HEK293 (cell line): ENCODE measurements around the gene BAK1.

Experiments
- CTCF ChIA-PET: fragments of 350-600 bp; formaldehyde crosslinking; extraction: SDS; loops from one replicate; lab custom pipeline; 2021; ENCODE audit warnings: antibody characterized with exemption; lab: Yijun Ruan, JAX
- POLR2A ChIA-PET: fragments of 300-600 bp; formaldehyde crosslinking; extraction: SDS; loops from one replicate; lab custom pipeline; 2020; ENCODE audit warnings: antibody characterized with exemption, inconsistent platforms; lab: Yijun Ruan, JAX
- H3K27ac ChIP-seq: fragments of 200-500 bp; sonication (Bioruptor generic); 2 replicates; pipeline ENCODE4 v1.5.1; 2014; ENCODE audit warnings: low read depth, low read length, control low read depth, inconsistent platforms; ENCODE audit errors: extremely low read depth
- H3K36me3 ChIP-seq, 2 experiments: fragments of 200-500 bp in 1 of 2; sonication (Bioruptor generic) in 1 of 2; 1 replicate in 1 of 2; 2 replicates in 1 of 2; pipeline ENCODE4 v1.5.1; 2014 to 2017; ENCODE audit warnings: inconsistent platforms in 2 of 2, low read length in 2 of 2; ENCODE audit not compliant: control insufficient read depth in 2 of 2, insufficient read depth in 1 of 2
- H3K4me1 ChIP-seq: fragments of 200-500 bp; sonication (Bioruptor generic); 2 replicates; pipeline ENCODE4 v1.5.1; 2014; ENCODE audit warnings: mild to moderate bottlenecking, low read length, inconsistent platforms; ENCODE audit not compliant: control insufficient read depth, insufficient read depth
- H3K4me3 ChIP-seq: 2 replicates; pipeline ENCODE4 v1.5.1; 2011; ENCODE audit warnings: low read depth, mild to moderate bottlenecking, control low read depth, low read length, moderate library complexity
- H3K9me3 ChIP-seq: fragments of 200-500 bp; sonication (Bioruptor generic); 2 replicates; pipeline ENCODE4 v1.5.1; 2014; ENCODE audit warnings: low read depth, low read length, inconsistent platforms; ENCODE audit not compliant: control insufficient read depth, insufficient read depth
- GLI2 ChIP-seq: fragments of 450-650 bp; formaldehyde crosslinking; IDR thresholded peaks from 2 replicates; pipeline ENCODE4; 2017; ENCODE audit warnings: missing biosample characterization, missing genetic modification characterization, low read depth, borderline replicate concordance
- SCRT1 ChIP-seq: fragments of 450-650 bp; formaldehyde crosslinking; IDR thresholded peaks from 2 replicates; pipeline ENCODE4 v1.5.1; 2016; ENCODE audit warnings: missing biosample characterization, missing genetic modification characterization, borderline replicate concordance
- SP7 ChIP-seq: fragments of 450-650 bp; formaldehyde crosslinking; IDR thresholded peaks from 2 replicates; pipeline ENCODE4 v1.5.1; 2016; ENCODE audit warnings: missing biosample characterization, missing genetic modification characterization
- ZNF133 ChIP-seq: fragments of 450-650 bp; formaldehyde crosslinking; IDR thresholded peaks from 2 replicates; pipeline ENCODE4 v1.5.1; 2016; ENCODE audit warnings: missing biosample characterization, missing genetic modification characterization
- ZNF175 ChIP-seq: fragments of 450-650 bp; formaldehyde crosslinking; IDR thresholded peaks from 2 replicates; pipeline ENCODE4 v1.5.1; 2016; ENCODE audit warnings: missing biosample characterization, missing genetic modification characterization
- ZNF202 ChIP-seq: fragments of 450-650 bp; formaldehyde crosslinking; IDR thresholded peaks from 2 replicates; pipeline ENCODE4 v1.5.1; 2016; ENCODE audit warnings: missing biosample characterization, missing genetic modification characterization, borderline replicate concordance
- ZNF302 ChIP-seq: fragments of 450-650 bp; formaldehyde crosslinking; IDR thresholded peaks from 2 replicates; pipeline ENCODE4 v1.5.1; 2016; ENCODE audit warnings: missing biosample characterization, missing genetic modification characterization, low read depth
- ZNF350 ChIP-seq: fragments of 450-650 bp; formaldehyde crosslinking; IDR thresholded peaks from 2 replicates; pipeline ENCODE4 v1.5.0; 2017; ENCODE audit warnings: missing biosample characterization, mild to moderate bottlenecking, missing genetic modification characterization
- ZNF391 ChIP-seq: fragments of 450-650 bp; formaldehyde crosslinking; IDR thresholded peaks from 2 replicates; pipeline ENCODE4 v1.5.1; 2016; ENCODE audit warnings: low read depth, missing biosample characterization, missing genetic modification characterization, borderline replicate concordance
- ZNF404 ChIP-seq: fragments of 450-650 bp; formaldehyde crosslinking; IDR thresholded peaks from 2 replicates; pipeline ENCODE4 v1.5.1; 2017; ENCODE audit warnings: missing biosample characterization, missing genetic modification characterization
- ZNF48 ChIP-seq: fragments of 450-650 bp; formaldehyde crosslinking; IDR thresholded peaks from 2 replicates; pipeline ENCODE4 v1.5.1; 2016; ENCODE audit warnings: missing biosample characterization, missing genetic modification characterization
- ZNF521 ChIP-seq: fragments of 450-650 bp; formaldehyde crosslinking; IDR thresholded peaks from 2 replicates; pipeline ENCODE4 v1.5.1; 2017; ENCODE audit warnings: missing biosample characterization, mild to moderate bottlenecking, missing genetic modification characterization
- ZNF654 ChIP-seq: fragments of 450-650 bp; formaldehyde crosslinking; IDR thresholded peaks from 2 replicates; pipeline ENCODE4 v1.5.1; 2016; ENCODE audit warnings: low read depth, missing biosample characterization, missing genetic modification characterization
- ZNF658 ChIP-seq: fragments of 450-650 bp; formaldehyde crosslinking; IDR thresholded peaks from 2 replicates; pipeline ENCODE4; 2016; ENCODE audit warnings: missing biosample characterization, missing genetic modification characterization
- ZNF677 ChIP-seq: fragments of 450-650 bp; IDR thresholded peaks from 2 replicates; pipeline ENCODE4 v1.5.0; 2018; ENCODE audit warnings: missing biosample characterization, mild to moderate bottlenecking, missing genetic modification characterization, moderate library complexity
- TF ChIP-seq, protein P1 (sequence below): fragments of 450-650 bp; formaldehyde crosslinking; IDR thresholded peaks from 2 replicates; pipeline ENCODE4; 2016; ENCODE audit warnings: missing biosample characterization, missing genetic modification characterization
- TF ChIP-seq, protein P2 (sequence below): fragments of 450-650 bp; formaldehyde crosslinking; IDR thresholded peaks from 2 replicates; pipeline ENCODE4 v1.5.1; 2016; ENCODE audit warnings: missing biosample characterization, missing genetic modification characterization
- TF ChIP-seq, protein P3 (sequence below): IDR thresholded peaks from 2 replicates; pipeline ENCODE4 v1.6.1; 2011; ENCODE audit warnings: mild to moderate bottlenecking, low read depth, low read length, borderline replicate concordance
- TF ChIP-seq, protein P4 (sequence below): fragments of 450-650 bp; formaldehyde crosslinking; IDR thresholded peaks from 2 replicates; pipeline ENCODE4 v1.5.1; 2016; ENCODE audit warnings: missing biosample characterization, missing genetic modification characterization
- TF ChIP-seq, protein P5 (sequence below): fragments of 450-650 bp; formaldehyde crosslinking; IDR thresholded peaks from 2 replicates; pipeline ENCODE4 v1.5.1; 2016; ENCODE audit warnings: missing biosample characterization, missing genetic modification characterization

The BAK1 gene

DNA sequence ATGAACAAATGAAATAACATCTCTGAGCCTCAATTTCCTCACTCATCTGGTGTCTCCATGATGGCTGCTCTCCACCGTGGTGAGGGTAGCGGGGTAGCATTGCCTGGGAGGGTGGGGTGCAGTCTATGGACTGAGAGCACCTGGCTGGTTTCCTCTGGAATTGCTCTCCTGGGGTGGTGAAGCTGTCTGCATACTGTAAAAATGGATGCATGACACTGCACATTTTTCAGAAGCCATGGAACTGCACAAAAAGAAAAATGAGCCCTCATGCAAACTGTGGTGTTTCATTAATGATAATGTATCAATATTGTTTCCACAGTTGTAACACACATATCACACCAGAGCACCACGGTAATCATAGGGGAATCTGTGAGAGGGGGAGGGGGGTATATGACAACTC, 28.9 kb upstream of the BAK1 start:
- Histone ChIP-seq H3K4me3 (no peak overlapping the region), H3K9me3 (no peaks in the 10 kb centered on the region), H3K36me3 (no peaks in the 10 kb centered on the region), H3K4me1 (no peaks in the 10 kb centered on the region), H3K27ac (no peak overlapping the region)
- POLR2A ChIA-PET, result interaction anchor here (1.6 kb wide), 1 partner anchor 12 kb away, joined by 7 read pairs; the partner anchor contains the start of gene ITPR3
- TF ChIP-seq ZNF404 (tag by site-specific recombination), result no peak
- TF ChIP-seq ZNF350 (tag by site-specific recombination), result no peak
- no peak for TF ChIP-seq ZNF658
- TF ChIP-seq ZNF48 (tag by site-specific recombination), result no peak
- TF ChIP-seq ZNF133 (tag by site-specific recombination), result no peak
- no peak for TF ChIP-seq SP7 (tag by site-specific recombination)
- TF ChIP-seq ZNF302 (tag by site-specific recombination), result no peak
- TF ChIP-seq ZNF521 (tag by site-specific recombination), result no peak
- TF ChIP-seq, protein P1, sequence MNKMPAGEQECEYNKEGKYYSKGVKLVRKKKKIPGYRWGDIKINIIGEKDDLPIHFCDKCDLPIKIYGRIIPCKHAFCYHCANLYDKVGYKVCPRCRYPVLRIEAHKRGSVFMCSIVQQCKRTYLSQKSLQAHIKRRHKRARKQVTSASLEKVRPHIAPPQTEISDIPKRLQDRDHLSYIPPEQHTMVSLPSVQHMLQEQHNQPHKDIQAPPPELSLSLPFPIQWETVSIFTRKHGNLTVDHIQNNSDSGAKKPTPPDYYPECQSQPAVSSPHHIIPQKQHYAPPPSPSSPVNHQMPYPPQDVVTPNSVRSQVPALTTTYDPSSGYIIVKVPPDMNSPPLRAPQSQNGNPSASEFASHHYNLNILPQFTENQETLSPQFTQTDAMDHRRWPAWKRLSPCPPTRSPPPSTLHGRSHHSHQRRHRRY (tag by site-specific recombination), result no peak
- TF ChIP-seq, protein P2, sequence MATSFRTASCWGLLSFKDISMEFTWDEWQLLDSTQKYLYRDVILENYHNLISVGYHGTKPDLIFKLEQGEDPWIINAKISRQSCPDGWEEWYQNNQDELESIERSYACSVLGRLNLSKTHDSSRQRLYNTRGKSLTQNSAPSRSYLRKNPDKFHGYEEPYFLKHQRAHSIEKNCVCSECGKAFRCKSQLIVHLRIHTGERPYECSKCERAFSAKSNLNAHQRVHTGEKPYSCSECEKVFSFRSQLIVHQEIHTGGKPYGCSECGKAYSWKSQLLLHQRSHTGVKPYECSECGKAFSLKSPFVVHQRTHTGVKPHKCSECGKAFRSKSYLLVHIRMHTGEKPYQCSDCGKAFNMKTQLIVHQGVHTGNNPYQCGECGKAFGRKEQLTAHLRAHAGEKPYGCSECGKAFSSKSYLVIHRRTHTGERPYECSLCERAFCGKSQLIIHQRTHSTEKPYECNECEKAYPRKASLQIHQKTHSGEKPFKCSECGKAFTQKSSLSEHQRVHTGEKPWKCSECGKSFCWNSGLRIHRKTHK, result no peak
- TF ChIP-seq SCRT1 (tag by site-specific recombination), result no peak
- CTCF ChIA-PET, result interaction anchor here (0.6 to 1.7 kb wide), 3 partner anchors 19 to 24 kb away, joined by 3 to 4 read pairs (median 3); no protein-coding TSS in a partner anchor

DNA sequence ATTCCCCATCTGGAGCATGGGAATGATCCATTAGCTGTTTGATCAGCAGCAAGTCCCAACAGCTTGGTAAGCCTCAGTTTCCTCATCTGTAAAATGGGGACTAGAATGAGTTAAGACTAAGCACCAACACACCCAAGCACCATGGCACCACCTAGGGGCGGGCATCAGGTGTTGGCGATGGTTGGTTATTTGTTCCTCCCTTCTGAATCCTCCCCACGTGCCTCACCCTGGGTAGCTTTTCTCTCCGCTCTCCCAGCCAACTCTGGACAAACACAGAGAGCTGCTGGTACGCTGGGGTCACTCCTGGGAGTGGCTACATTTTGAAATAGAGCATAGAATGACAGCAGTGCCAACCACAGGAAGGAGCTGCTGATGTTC, 27.7 kb upstream of the BAK1 start:
- POLR2A ChIA-PET, result interaction anchor here (1.1 to 1.6 kb wide), 3 partner anchors 13 to 154 kb away, joined by 3 to 7 read pairs (median 3); partner anchors contain the start of genes BAK1, ITPR3 and ZBTB9
- H3K27ac ChIP-seq, result no peak overlapping the region

DNA sequence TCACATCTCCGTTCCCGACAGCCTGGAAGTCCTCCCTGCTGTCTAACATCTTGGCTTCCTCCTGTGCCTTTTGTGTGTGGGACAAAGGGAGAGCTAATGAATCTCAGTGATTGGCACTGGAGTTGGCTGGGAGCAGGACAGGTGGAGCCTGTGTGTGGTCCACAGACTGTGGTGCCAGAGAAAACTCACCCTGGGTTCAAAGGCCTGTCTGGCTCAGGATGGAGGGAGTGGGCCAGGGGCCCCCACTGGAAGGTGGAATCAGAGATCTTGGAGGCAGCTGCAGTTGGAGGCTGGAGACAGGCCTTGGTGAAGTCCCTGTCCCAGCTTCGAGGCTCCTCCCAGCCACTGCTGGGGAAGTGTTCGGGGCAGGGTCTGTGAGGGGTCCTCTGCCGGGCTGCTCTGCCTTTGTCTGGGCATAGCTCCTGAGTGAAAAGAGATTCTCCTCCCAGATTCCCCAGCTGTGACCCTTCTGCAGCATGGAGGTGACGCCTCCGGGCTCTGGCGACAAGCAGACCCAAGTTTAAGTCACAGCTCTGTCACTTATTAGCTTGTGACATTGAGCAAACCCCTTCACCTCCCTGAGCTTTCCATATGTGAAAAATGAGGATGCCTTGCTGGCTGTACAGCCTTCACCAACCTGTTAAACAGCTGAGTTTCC, 27.2 kb upstream of the BAK1 start:
- ChIA-PET CTCF (interaction anchor here (0.5 to 1.6 kb wide), 14 partner anchors 10 to 898 kb away, joined by 3 to 10 read pairs (median 3); no protein-coding TSS in a partner anchor), POLR2A (interaction anchor here (1.3 to 1.6 kb wide), 2 partner anchors 14 to 27 kb away, joined by 3 to 7 read pairs; partner anchors contain the start of genes BAK1 and ITPR3)
- no peaks in the 10 kb centered on the region for H3K36me3 ChIP-seq
- H3K4me1 ChIP-seq, result no peaks in the 10 kb centered on the region
- no peaks in the 10 kb centered on the region for H3K9me3 ChIP-seq
- H3K27ac ChIP-seq, result no peak overlapping the region
- no peak overlapping the region for H3K4me3 ChIP-seq
- TF ChIP-seq ZNF175 (tag by site-specific recombination), result no peak
- TF ChIP-seq, protein P3, sequence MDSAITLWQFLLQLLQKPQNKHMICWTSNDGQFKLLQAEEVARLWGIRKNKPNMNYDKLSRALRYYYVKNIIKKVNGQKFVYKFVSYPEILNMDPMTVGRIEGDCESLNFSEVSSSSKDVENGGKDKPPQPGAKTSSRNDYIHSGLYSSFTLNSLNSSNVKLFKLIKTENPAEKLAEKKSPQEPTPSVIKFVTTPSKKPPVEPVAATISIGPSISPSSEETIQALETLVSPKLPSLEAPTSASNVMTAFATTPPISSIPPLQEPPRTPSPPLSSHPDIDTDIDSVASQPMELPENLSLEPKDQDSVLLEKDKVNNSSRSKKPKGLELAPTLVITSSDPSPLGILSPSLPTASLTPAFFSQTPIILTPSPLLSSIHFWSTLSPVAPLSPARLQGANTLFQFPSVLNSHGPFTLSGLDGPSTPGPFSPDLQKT, result no peak
- TF ChIP-seq ZNF677 (tag by site-specific recombination), result no peak
- no peak for TF ChIP-seq ZNF391 (tag by site-specific recombination)
- no peak for TF ChIP-seq GLI2 (tag by site-specific recombination)
- TF ChIP-seq, protein P2, result no peak

More for the DNA sequence above, 27.7 kb upstream of the BAK1 start:
- H3K4me3 ChIP-seq, result no peak overlapping the region
- H3K36me3 ChIP-seq, result no peaks in the 10 kb centered on the region
- no peaks in the 10 kb centered on the region for H3K4me1 ChIP-seq
- TF ChIP-seq ZNF654, result peak; percentile 15; the same call in 1 of the 2 replicates
- TF ChIP-seq ZNF202 (tag by site-specific recombination), result no peak
- TF ChIP-seq, protein P4, sequence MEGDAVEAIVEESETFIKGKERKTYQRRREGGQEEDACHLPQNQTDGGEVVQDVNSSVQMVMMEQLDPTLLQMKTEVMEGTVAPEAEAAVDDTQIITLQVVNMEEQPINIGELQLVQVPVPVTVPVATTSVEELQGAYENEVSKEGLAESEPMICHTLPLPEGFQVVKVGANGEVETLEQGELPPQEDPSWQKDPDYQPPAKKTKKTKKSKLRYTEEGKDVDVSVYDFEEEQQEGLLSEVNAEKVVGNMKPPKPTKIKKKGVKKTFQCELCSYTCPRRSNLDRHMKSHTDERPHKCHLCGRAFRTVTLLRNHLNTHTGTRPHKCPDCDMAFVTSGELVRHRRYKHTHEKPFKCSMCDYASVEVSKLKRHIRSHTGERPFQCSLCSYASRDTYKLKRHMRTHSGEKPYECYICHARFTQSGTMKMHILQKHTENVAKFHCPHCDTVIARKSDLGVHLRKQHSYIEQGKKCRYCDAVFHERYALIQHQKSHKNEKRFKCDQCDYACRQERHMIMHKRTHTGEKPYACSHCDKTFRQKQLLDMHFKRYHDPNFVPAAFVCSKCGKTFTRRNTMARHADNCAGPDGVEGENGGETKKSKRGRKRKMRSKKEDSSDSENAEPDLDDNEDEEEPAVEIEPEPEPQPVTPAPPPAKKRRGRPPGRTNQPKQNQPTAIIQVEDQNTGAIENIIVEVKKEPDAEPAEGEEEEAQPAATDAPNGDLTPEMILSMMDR, result peak; percentile 48; the same call in 1 of the 2 replicates
- TF ChIP-seq, protein P5, sequence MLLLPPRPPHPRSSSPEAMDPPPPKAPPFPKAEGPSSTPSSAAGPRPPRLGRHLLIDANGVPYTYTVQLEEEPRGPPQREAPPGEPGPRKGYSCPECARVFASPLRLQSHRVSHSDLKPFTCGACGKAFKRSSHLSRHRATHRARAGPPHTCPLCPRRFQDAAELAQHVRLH (tag by site-specific recombination), result 0 out of 2 replicates have a peak, but pooled peaks have one; percentile 22
- TF ChIP-seq SP7 (tag by site-specific recombination), result 0 out of 2 replicates have a peak, but pooled peaks have one; percentile 25
- H3K9me3 ChIP-seq, result no peaks in the 10 kb centered on the region
- CTCF ChIA-PET, result interaction anchor here (0.6 to 1.6 kb wide), 13 partner anchors 10 to 536 kb away, joined by 3 to 10 read pairs (median 3); no protein-coding TSS in a partner anchor
